Body of pancreas (tissue), 4 donors: ENCODE results near the gene ANKS1B. TPM values are rescaled to one million over a fixed set of nuclear protein-coding genes. Genes with fewer than 3 reads are reported as not detected.
A peak's percentile ranks its signal among the peaks of the same experiment; 100 is the strongest.

Source experiments
- ATAC-seq: fragments of 150-250 bp; one replicate; pipeline ENCODE4 v1.9.1; 2016
- DNase-seq, 4 donors: peaks; one replicate each; pipeline ENCODE4 v3.0.0-alpha.2; 2019
- H3K27ac ChIP-seq, 4 donors: fragments of 200-600 bp; sonication (generic); 1 replicate in 3 of 4; 2 replicates in 1 of 4; pipeline versions ENCODE4 v1.5.1 to v1.6.1; 2016 to 2019; ENCODE audit warnings: mild to moderate bottlenecking in 1 of 4, mixed read lengths in 1 of 4, moderate library complexity in 1 of 4
- H3K27me3 ChIP-seq, 2 donors: fragments of 200-600 bp; sonication (generic); one replicate each; pipeline ENCODE4 v1.6.0; 2016; ENCODE audit warnings: mild to moderate bottlenecking in 1 of 2
- H3K36me3 ChIP-seq, 2 donors: fragments of 200-600 bp; sonication (generic); replicated peaks in 1 of 2; 2 replicates each; pipeline ENCODE4 v1.5.1; 2016; ENCODE audit warnings: low read depth in 2 of 2; ENCODE audit not compliant: insufficient read depth in 1 of 2
- H3K4me1 ChIP-seq: fragments of 200-600 bp; sonication (generic); one replicate; pipeline ENCODE4 v1.6.0; 2016
- H3K4me3 ChIP-seq, 2 donors: fragments of 200-600 bp; sonication (generic); 1 replicate in 1 of 2; 2 replicates in 1 of 2; pipeline ENCODE4 v1.5.1; 2016 to 2019
- H3K9me3 ChIP-seq, 3 donors: fragments of 200-600 bp; sonication (generic); 1 replicate in 2 of 3; 2 replicates in 1 of 3; pipeline ENCODE4 v1.5.1; 2016
- POLR2A ChIP-seq, 3 donors: fragments of 450-650 bp; IDR thresholded peaks; one replicate each; pipeline ENCODE4 v1.6.1; 2016; ENCODE audit warnings: antibody characterized with exemption in 3 of 3, mild to moderate bottlenecking in 2 of 3
- WGBS, 2 donors: methylation state at CpG; one replicate each; pipeline ENCODE4 v1.1.5; 2017; 5-methylcytosine and 5-hydroxymethylcytosine counted together
- intact Hi-C: fragments of 100-400 bp; cut with DNase I; formaldehyde crosslinking; loops from one replicate; pipeline ENCODE4 v1.15.1; 2023
- total RNA-seq, 2 donors: library from RNA; depleted of rRNA; stranded (reverse); fragments of >200 nt; gene quantifications; one replicate each; pipeline ENCODE4 v1.1.0, GENCODE V29; 2016
- TF ChIP-seq, protein P1 (sequence below), 7 experiments: fragments of 450-650 bp in 4 of 7; fragments of 200-600 bp in 3 of 7; sonication (generic) in 3 of 7; IDR thresholded peaks; one replicate each; pipeline ENCODE4 v1.5.1; 2016 to 2019; ENCODE audit warnings: antibody characterized with exemption in 7 of 7

ANKS1B gene
- total RNA-seq, 2 donors from 2014 or later = 2.1 to 10.2 TPM

DNA sequence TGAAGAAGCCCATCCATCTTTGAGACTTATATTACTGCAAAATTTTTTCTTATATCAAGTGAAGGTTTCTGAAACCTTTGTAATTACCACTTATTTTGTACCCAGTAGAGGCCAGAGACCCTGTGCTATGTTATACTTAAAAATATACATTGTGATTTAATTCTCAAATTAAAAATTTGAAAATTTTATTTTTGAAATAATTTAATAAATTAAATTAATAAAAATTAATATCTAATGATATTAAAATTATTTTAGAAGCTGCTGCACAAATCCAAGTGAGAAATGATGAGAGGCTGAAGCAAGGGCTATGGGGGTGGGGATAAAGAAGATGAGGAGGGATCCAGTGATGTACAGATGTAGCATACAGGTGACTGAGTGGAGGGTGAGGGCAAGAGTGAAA, 1080.9 kb downstream of the ANKS1B start:
- TF ChIP-seq, protein P1, sequence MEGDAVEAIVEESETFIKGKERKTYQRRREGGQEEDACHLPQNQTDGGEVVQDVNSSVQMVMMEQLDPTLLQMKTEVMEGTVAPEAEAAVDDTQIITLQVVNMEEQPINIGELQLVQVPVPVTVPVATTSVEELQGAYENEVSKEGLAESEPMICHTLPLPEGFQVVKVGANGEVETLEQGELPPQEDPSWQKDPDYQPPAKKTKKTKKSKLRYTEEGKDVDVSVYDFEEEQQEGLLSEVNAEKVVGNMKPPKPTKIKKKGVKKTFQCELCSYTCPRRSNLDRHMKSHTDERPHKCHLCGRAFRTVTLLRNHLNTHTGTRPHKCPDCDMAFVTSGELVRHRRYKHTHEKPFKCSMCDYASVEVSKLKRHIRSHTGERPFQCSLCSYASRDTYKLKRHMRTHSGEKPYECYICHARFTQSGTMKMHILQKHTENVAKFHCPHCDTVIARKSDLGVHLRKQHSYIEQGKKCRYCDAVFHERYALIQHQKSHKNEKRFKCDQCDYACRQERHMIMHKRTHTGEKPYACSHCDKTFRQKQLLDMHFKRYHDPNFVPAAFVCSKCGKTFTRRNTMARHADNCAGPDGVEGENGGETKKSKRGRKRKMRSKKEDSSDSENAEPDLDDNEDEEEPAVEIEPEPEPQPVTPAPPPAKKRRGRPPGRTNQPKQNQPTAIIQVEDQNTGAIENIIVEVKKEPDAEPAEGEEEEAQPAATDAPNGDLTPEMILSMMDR (IDR thresholded peaks at IDR 0.05) = no peak
- no peak for TF ChIP-seq POLR2A (IDR thresholded peaks at IDR 0.05)
- intact Hi-C loops = no loop called here
- Histone ChIP-seq H3K27me3 (no peaks in the 10 kb centered on the region), H3K9me3 (no peaks in the 10 kb centered on the region), H3K4me3 (no peak overlapping the region), H3K4me1 (no peaks in the 10 kb centered on the region), H3K27ac (no peak overlapping the region), H3K36me3 (no peaks in the 10 kb centered on the region)
- DNase-seq = no peak
- ATAC-seq = no peak

DNA sequence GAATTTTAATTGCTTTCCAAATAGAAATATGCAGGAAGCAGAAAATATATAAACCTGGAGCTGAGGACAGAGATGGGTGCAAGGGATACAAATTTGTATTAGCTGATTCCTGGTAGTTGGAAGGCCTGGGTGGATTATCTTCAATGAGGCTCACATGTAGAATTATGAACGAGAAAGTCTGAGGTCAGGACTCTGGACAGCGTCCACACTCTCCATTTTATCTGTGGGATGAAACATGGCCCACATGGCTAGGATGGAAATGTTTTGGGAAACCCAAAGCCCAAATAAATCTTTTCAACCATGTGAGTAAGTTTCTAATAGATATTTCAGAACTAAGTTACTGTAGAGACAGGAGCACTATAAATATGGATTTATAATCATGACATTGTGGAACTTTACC, 1083.5 kb downstream of the ANKS1B start:
- ATAC-seq (no peak), DNase-seq (no peak)
- intact Hi-C loops = no loop called here
- no peaks in the 10 kb centered on the region for H3K4me1 ChIP-seq
- H3K27ac ChIP-seq = no peak overlapping the region
- TF ChIP-seq POLR2A (IDR thresholded peaks at IDR 0.05) = no peak
- TF ChIP-seq, protein P1 (IDR thresholded peaks at IDR 0.05) = no peak
- H3K9me3 ChIP-seq = no peaks in the 10 kb centered on the region
- H3K4me3 ChIP-seq = no peak overlapping the region
- no peaks in the 10 kb centered on the region for H3K27me3 ChIP-seq
- no peaks in the 10 kb centered on the region for H3K36me3 ChIP-seq
- 49 to 51% methylated on average over 2 of the region's 2 CpGs for WGBS, 2 donors

DNA sequence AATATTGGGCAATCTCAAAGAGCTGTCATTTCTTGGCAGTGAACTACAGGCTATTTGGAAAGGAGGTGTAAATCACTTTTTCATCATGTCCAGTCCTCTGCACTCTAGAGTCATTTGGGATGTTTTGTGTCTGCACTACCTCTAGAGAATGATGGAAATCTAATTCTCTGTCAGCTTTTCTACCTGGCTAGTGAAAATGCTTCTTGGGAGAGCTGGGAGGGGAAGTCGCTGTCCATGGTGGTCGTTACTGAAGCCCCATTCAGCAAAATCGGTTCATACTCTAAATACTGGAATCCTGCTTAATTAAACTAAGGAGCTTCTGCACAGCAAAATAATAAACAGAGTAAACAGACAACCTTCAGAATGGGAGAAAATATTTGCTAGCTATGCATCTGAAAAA, 1087.8 kb downstream of the ANKS1B start:
- Histone ChIP-seq H3K27ac (no peak overlapping the region), H3K27me3 (peaks cover 0 to 9% of the 10 kb centered on the region in 2 donors), H3K9me3 (no peaks in the 10 kb centered on the region), H3K4me3 (no peak overlapping the region), H3K4me1 (peaks cover 19% of the 10 kb centered on the region), H3K36me3 (no peaks in the 10 kb centered on the region)
- ATAC-seq (no peak), DNase-seq (no peak)
- TF ChIP-seq POLR2A (IDR thresholded peaks at IDR 0.05) = no peak
- TF ChIP-seq, protein P1 (IDR thresholded peaks at IDR 0.05) = no peak
- intact Hi-C loops = no loop called here
- 6 to 19% methylated on average over 3 of the region's 3 CpGs for WGBS, 2 donors

DNA sequence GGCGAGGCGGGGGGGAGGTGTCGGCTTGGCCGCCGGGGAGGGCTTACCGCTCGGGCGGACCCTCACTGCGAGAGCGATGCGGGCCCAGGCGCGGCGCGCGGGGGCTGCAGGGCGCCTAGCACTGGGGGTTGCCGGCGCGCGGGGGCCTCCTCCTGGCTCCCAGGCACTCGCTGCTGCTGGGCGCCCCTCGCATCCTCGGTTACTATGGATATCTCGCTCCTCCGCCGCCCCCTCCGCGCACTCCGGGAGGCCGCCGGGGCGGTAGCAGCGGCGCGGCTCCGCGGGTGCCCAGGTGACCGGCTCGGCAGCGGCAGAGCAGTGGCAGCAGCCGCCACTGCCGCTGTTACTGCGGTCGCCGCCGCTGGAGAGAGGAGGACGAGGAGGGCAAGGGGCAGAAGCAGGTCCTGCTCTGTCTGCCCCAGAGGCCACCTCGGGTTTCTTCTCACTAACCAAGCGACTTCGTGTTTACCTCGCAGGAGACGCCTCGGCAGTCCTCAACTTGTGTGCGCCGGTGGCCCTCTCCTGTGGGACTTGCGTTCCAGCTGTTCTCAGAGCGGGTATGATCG, 1089.6 kb downstream of the ANKS1B start:
- 1% methylated on average over 10 to 53 of the region's 60 CpGs for WGBS, 2 donors

More for the DNA sequence above, 1089.6 kb downstream of the ANKS1B start:
- Histone ChIP-seq H3K4me1 (peaks cover 19% of the 10 kb centered on the region), H3K27me3 (peaks cover 0 to 9% of the 10 kb centered on the region in 2 donors), H3K9me3 (no peaks in the 10 kb centered on the region), H3K4me3 (peak overlapping the region in 1 of 2 donors; percentile 16), H3K36me3 (no peaks in the 10 kb centered on the region), H3K27ac (no peak overlapping the region)
- ATAC-seq = peak; percentile 53
- peak in 2 of 4 donors; percentile 3 to 32 for DNase-seq
- intact Hi-C loops = no loop called here
- TF ChIP-seq POLR2A (IDR thresholded peaks at IDR 0.05) = no peak
- TF ChIP-seq, protein P1 (IDR thresholded peaks at IDR 0.05) = no peak
